Measurements from ENCODE around the gene S100A2. TPM values are rescaled to one million over a fixed set of nuclear protein-coding genes. Genes with fewer than 3 reads are reported as not detected.

Gene S100A2
- total and polyA plus RNA-seq, 2 of the 13 experiments (the other 11 are each of a cell fraction or from before 2014, with no cell fraction given): 1.2 TPM

DNA sequence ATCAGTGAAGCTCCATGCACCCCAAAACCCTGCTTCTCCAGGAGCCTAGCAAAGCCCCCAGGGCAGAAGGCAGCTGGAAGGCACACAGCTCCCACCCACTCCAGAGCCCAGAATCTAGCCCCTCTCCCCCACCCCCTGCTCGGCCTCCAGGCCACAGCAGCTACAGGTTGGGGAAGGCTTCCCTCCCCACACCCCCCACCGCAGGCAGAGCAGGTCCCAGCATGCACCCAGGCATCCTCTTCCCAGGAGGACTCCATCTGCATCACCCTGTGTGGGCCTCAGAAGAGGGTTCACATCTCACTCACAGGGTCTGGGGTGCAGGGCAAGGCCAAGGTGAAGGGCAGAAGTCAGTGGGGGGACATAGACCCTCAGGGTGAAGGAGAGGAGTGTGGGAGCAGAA is 49.8 kb upstream of the S100A2 start:
- no peak overlapping the region for H3K27ac ChIP-seq (ENCODE audit: extremely low read length, insufficient read depth, low read length)
- H4K20me1 ChIP-seq (ENCODE audit: insufficient read depth, low read length): no peaks in the 10 kb centered on the region
- FAIRE-seq (no peak), DNase-seq (ENCODE audit: low spot score) (no peak), ATAC-seq (no peak)
- in situ Hi-C loops (cut with HindIII; ENCODE audit: extremely low pct_ligation_motif_present, low pct_unique_long_range_greater_than_20kb): no loop called here
- H3K4me2 ChIP-seq (ENCODE audit: low read depth, low read length): peak overlapping the region; percentile 41; the same call in 1 of the 2 replicates
- H3K9me3 ChIP-seq (ENCODE audit: low read length): no peaks in the 10 kb centered on the region
- 56% methylated on average over 2 of the region's 2 CpGs for WGBS (ENCODE audit: low lambda C conversion rate)
- no peak overlapping the region for H3K4me3 ChIP-seq (replicated peaks in 1 of 3; ENCODE audit: insufficient read depth in 1 of 3, low read depth in 2 of 3, low read length in 3 of 3)
- BruUV-seq (replicated peaks): no TSS peak
- peaks cover 6% of the 10 kb centered on the region for H3K79me2 ChIP-seq (ENCODE audit: insufficient read depth, low read length)
- H3K9ac ChIP-seq (ENCODE audit: insufficient read depth, low read depth, low read length): no peak overlapping the region
- intact Hi-C loops (cut with micrococcal nuclease; ENCODE audit: unreplicated experiment): no loop called here
- ChIA-PET CTCF (ENCODE audit: low intra/inter-chr PET ratio, low total read pairs) (no interaction called here), POLR2A (interaction anchor here (0.8 to 12.2 kb wide), 5 partner anchors 10 to 363 kb away, joined by 3 to 390 read pairs (median 14); partner anchors contain the start of genes CHTOP, JTB, S100A1 and S100A13)
- no peak overlapping the region for H2AFZ ChIP-seq (ENCODE audit: low read length)
- H3K36me3 ChIP-seq (replicated peaks in 1 of 2; ENCODE audit: control insufficient read depth in 1 of 2, insufficient read depth in 2 of 2, low read length in 2 of 2): peaks cover 0 to 1% of the 10 kb centered on the region in 2 experiments; a peak in 1 of 5 replicates
- peaks cover 65% of the 10 kb centered on the region for H3K4me1 ChIP-seq (ENCODE audit: insufficient read depth, low read length)
- no peaks in the 10 kb centered on the region for H3K27me3 ChIP-seq (ENCODE audit: control insufficient read depth in 1 of 2, insufficient read depth in 2 of 2, low read length in 2 of 2)
- TF ChIP-seq TEAD3 (CRISPR knock-in tag; optimal IDR thresholded peaks at IDR 0.05; ENCODE audit: borderline replicate concordance): no peak
- TF ChIP-seq ZNF7 (CRISPR knock-in tag; IDR thresholded peaks at IDR 0.05): no peak
- TF ChIP-seq EHMT2 (IDR thresholded peaks at IDR 0.05; ENCODE audit: borderline replicate concordance, low read depth, low read length): no peak
- no peak for TF ChIP-seq CBX5 (CRISPR knock-in tag; IDR thresholded peaks at IDR 0.05; ENCODE audit: borderline replicate concordance)
- TF ChIP-seq NR2F6 (IDR thresholded peaks at IDR 0.05): no peak
- TF ChIP-seq NR2F6 (CRISPR knock-in tag; IDR thresholded peaks at IDR 0.05): no peak
- TF ChIP-seq, protein P1, sequence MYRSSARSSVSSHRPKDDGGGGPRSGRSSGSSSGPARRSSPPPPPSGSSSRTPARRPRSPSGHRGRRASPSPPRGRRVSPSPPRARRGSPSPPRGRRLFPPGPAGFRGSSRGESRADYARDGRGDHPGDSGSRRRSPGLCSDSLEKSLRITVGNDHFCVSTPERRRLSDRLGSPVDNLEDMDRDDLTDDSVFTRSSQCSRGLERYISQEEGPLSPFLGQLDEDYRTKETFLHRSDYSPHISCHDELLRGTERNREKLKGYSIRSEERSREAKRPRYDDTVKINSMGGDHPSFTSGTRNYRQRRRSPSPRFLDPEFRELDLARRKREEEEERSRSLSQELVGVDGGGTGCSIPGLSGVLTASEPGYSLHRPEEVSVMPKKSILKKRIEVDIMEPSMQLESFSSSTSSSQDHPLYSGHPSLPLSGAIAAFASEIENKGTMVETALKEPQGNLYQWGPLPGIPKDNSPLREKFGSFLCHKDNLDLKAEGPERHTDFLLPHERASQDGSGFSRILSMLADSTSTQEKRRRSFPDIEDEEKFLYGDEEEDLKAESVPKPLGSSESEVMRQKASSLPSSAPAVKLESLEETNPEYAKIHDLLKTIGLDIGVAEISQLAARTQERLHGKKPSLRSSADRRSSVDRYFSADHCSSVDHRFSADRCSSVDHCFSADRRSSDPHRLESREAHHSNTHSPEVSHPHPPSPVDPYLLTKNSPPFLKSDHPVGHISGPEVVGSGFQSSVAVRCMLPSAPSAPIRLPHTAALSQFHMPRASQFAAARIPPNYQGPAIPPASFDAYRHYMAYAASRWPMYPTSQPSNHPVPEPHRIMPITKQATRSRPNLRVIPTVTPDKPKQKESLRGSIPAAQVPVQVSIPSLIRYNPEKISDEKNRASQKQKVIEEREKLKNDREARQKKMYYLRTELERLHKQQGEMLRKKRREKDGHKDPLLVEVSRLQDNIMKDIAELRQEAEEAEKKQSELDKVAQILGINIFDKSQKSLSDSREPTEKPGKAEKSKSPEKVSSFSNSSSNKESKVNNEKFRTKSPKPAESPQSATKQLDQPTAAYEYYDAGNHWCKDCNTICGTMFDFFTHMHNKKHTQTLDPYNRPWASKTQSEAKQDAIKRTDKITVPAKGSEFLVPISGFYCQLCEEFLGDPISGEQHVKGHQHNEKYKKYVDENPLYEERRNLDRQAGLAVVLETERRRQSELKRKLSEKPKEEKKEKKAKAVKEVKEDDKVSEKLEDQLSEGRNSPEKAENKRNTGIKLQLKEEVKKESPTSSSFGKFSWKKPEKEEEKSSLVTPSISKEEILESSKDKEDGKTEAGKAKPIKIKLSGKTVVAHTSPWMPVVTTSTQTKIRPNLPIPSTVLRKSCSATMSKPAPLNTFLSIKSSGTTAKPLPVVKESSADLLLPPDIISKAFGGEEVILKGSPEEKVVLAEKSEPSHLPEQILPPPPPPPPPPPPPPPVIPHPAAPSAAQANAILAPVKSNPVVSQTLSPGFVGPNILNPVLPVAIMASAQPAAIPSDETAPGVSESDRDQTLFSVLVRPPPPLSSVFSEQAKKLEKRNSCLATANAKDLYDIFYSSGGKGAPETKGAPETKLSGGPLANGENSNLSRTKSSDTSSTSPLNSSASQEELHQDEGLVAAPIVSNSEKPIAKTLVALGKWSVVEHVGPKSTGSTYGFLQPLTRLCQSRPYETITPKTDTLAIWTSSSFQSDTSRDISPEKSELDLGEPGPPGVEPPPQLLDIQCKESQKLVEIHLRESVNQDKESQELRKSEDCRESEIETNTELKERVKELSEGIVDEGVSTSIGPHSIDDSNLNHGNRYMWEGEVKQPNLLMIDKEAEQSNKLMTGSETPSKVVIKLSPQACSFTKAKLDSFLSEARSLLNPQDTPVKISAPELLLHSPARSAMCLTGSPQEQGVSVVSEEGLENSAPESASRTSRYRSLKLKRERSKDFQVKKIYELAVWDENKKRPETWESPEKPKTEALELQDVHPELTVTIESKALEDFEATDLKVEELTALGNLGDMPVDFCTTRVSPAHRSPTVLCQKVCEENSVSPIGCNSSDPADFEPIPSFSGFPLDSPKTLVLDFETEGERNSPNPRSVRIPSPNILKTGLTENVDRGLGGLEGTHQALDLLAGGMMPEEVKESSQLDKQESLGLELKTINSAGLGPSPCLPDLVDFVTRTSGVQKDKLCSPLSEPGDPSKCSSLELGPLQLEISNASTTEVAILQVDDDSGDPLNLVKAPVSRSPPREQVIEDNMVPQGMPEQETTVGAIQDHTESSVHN (CRISPR knock-in tag; IDR thresholded peaks at IDR 0.05): no peak
- TF ChIP-seq ZNF296 (CRISPR knock-in tag; conservative IDR thresholded peaks at IDR 0.05): no peak
- no peak for TF ChIP-seq RERE (CRISPR knock-in tag; IDR thresholded peaks at IDR 0.05; ENCODE audit: low read depth)
- no peak for TF ChIP-seq RORA (CRISPR knock-in tag; IDR thresholded peaks at IDR 0.05)
- no peak for TF ChIP-seq REPIN1 (CRISPR knock-in tag; IDR thresholded peaks at IDR 0.05; ENCODE audit: borderline replicate concordance, low read depth)
- no peak for TF ChIP-seq ISX (CRISPR knock-in tag; conservative IDR thresholded peaks at IDR 0.05)

Data from HepG2 (cell line).